Brain microvascular endothelial cell (primary cell): Measurements from ENCODE around the gene UAP1L1.

Experiments
- DNase-seq: peaks from one replicate; pipeline ENCODE4 v3.0.0-alpha.2; 2020
- H3K27ac ChIP-seq: fragments of 250-450 bp; sonication (Bioruptor Pico); 2 replicates; pipeline ENCODE4 v1.5.1; 2020; ENCODE audit warnings: mild to moderate bottlenecking, moderate library complexity
- H3K27me3 ChIP-seq: fragments of 250-450 bp; sonication (Bioruptor Pico); replicated peaks from 2 replicates; pipeline ENCODE4 v1.5.1; 2020; ENCODE audit warnings: mild to moderate bottlenecking
- H3K36me3 ChIP-seq: fragments of 250-450 bp; sonication (Bioruptor Pico); replicated peaks from 2 replicates; pipeline ENCODE4 v1.5.1; 2020; ENCODE audit warnings: mild to moderate bottlenecking
- H3K4me3 ChIP-seq: 2 replicates; pipeline ENCODE4 v1.5.1; 2011; ENCODE audit warnings: low read depth, mild to moderate bottlenecking, control low read depth, low read length, moderate library complexity
- CTCF ChIP-seq: IDR thresholded peaks from 2 replicates; pipeline ENCODE4 v1.5.1; 2011; ENCODE audit warnings: low read depth, mild to moderate bottlenecking, moderate library complexity, low read length, control low read depth, inconsistent platforms; ENCODE audit errors: missing control alignments
- in situ Hi-C: cut with HindIII; loops from 2 replicates; pipeline ENCODE4 v1.10.0; 2017; ENCODE audit warnings: low sequenced_read_pairs, low pct_ligation_motif_present

The UAP1L1 gene

GRCh38 chr9:137109250-137110146, 32.2 kb downstream of the UAP1L1 start:
- no peak for DNase-seq
- Histone ChIP-seq H3K36me3 (peaks cover 40% of the 10 kb centered on the region), H3K4me3 (no peak overlapping the region), H3K27ac (no peak overlapping the region), H3K27me3 (no peaks in the 10 kb centered on the region)
- TF ChIP-seq CTCF = no peak
- in situ Hi-C loops = no loop called here

- DNase-seq = no peak
- no peak overlapping the region for H3K4me3 ChIP-seq
- peaks cover 40% of the 10 kb centered on the region for H3K36me3 ChIP-seq
- H3K27me3 ChIP-seq = no peaks in the 10 kb centered on the region
- no peak for TF ChIP-seq CTCF
- no peak overlapping the region for H3K27ac ChIP-seq
- in situ Hi-C loops = no loop called here
Observed at GRCh38 chr9:137110147-137110910, 33.0 kb downstream of the UAP1L1 start.

- H3K27me3 ChIP-seq = no peaks in the 10 kb centered on the region
- H3K27ac ChIP-seq = no peak overlapping the region
- in situ Hi-C loops = no loop called here
- peaks cover 35% of the 10 kb centered on the region for H3K36me3 ChIP-seq
- TF ChIP-seq CTCF = no peak
- DNase-seq = no peak
- no peak overlapping the region for H3K4me3 ChIP-seq
Observed at GRCh38 chr9:137110911-137111787, 33.8 kb downstream of the UAP1L1 start.

GRCh38 chr9:137111788-137112563, 34.7 kb downstream of the UAP1L1 start:
- Histone ChIP-seq H3K36me3 (peaks cover 28% of the 10 kb centered on the region), H3K4me3 (no peak overlapping the region), H3K27me3 (no peaks in the 10 kb centered on the region), H3K27ac (no peak overlapping the region)
- TF ChIP-seq CTCF = no peak
- in situ Hi-C loops = no loop called here
- no peak for DNase-seq
